C4-2B (cell line): ENCODE measurements around the gene LTBP1.

Experiments used
- CTCF ChIP-seq: fragments of 450-650 bp; conservative IDR thresholded peaks from 2 replicates; pipeline ENCODE4 v1.5.1; 2017; ENCODE audit warnings: mild to moderate bottlenecking
- ZFX ChIP-seq: fragments of 450-650 bp; IDR thresholded peaks from 2 replicates; pipeline ENCODE4 v1.6.1; 2017

DNA sequence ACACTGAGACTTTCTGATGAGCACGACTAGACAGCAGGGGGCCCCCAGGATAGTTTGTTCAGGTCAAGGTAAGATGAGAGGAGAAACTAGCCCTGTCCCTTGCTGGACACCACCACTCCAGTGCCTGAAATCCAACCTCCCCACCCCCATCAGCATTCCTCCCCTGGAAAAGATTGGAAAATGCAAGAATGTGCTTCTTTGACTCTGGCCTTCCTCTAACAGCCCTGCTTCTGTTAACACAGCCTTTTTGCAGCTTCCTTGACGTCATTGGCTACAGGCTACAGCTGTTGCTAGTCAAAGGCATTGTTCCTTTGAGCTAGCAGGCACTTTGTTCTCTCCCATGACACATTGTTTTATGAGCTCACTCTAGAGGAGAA is 20.1 kb upstream of the LTBP1 start:
- TF ChIP-seq CTCF (no peak), ZFX (no peak)
